Endometrial microvascular endothelial cells (primary cell): ENCODE results near the gene SLX4IP. TPM values are rescaled to one million over a fixed set of nuclear protein-coding genes. Genes with fewer than 3 reads are reported as not detected.

Experiments
- in situ Hi-C: cut with HindIII; loops from 2 replicates; pipeline ENCODE4 v1.10.0; 2017; ENCODE audit warnings: low sequenced_read_pairs, low pct_unique_long_range_greater_than_20kb; ENCODE audit errors: inconsistent ontology term
- total RNA-seq: library from RNA; depleted of rRNA; stranded (reverse); fragments of >200 nt; gene quantifications from one replicate; pipeline ENCODE4 v1.2.3, GENCODE V29; 2015; ENCODE audit errors: inconsistent ontology term

The SLX4IP gene
- total RNA-seq, 1 donor from 2014 or later = 2.6 TPM

DNA sequence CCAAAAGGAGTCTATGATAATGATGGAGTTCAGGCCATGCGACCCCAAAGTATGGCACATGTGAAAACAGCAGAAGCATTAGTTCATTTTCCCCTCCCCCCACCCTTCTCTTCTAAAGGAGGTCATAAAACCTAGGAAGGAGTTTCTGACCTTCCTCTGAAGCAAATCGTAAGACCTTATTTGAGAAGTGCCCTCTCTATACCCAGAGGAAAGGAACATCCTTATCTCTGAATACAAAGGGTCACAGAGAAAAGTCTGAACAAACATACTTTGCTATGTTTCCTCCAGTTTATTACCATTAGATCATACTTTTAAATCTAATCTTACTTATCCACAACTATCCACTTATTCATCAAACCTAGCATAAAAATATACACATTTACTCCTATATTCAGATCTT, 48.6 kb downstream of the SLX4IP start:
- in situ Hi-C loops = no loop called here

DNA sequence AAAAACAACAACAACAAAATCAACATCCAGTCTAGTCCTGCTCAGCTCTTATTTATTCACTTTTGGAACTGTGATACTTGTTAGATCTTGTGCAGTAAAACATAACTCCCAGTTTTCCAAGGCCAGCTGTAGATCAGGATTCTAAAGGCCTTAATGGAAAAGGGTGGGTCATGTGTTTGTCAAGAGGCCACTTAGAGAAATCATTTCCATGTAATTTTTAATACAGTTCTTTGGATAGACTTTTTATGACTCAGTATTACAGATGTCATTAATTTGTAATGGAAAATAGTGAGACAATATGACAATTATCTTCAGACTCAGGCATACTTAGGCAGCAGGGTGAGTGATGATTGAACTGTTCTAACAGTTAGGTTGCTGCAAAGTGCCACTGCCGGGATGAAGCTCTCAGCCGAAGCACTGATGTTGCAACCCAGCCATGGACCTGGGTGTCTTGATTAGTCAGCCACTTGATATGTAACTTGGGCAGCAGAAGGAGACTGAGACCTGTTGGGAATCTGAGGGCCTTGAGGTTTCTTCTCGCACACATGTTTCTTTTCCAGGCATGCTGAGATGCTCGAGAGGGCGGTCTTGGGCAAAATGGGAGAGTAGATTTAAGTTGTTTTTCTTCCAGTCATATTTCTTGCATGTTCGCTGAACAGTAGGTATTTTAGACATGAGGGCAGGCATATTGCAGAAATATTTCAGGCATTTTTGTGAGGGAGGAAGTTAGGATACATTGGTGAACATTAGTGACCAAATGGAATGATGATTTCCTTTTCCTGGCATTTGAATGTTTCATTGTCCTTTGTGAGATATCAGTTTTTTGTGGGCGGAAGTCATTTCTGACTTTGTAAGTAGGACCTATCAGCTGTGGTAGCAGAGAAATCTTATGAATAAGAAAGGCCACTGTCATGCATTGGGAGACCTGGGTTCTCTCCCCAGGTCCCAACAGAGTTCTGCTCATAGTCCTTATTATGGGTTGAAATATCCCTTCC, 52.3 kb downstream of the SLX4IP start:
- in situ Hi-C loops = no loop called here

DNA sequence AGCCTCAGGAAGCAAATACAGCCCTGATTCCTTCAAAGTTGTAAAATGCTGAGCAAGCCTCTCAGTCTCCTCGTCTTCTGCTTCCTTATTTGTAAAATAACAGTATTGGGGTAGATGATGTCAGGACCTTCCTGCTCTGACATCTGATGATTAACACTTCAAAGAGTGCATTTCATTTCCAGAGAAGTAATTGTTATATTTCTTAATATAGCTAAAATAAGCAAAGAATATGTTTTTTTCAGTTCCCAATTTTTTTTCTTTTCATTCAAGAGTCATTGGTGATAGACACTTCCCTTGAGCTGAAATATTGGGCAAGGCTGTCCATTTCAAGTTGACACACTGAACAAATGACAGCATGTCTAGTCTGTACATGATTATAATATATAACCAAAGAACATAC, 53.4 kb downstream of the SLX4IP start:
- in situ Hi-C loops = no loop called here

DNA sequence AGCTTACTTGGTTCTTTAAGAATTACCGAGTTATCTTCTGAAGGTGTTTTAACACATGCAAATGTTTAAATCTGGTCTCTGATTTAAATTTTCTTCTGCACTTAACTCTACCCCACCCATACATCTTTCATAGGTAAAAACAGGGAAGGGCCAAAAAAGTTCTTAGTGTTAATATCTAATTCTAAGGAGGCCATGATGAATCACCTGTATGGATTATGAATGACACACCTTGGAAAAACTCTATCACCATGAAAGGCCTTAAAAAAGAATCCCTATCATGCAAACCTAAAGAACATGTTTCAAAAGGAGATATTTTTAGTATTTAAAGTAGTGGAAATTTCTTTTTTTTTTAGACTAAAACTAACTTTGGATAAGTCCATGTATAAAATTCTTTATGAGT, 54.7 kb downstream of the SLX4IP start:
- in situ Hi-C loops = no loop called here

DNA sequence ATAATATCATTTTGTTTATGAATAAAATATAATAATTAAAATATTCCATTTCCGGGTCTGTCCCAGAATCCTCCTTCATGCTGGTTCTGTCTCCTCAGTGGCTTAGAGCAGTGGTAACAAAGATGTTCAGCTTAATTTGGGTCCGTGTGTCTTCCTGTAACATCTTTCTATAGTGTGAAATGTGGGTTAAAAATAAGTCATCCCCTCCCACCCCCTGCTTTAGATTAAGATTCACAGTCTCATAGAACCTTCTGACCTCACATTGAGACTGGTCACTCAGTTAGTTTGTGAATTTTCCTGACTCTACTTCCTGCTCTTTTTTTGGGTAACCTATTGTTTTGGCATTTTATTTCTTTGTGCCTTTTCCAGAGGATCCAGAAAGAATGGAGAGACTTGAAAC, 55.2 kb downstream of the SLX4IP start:
- in situ Hi-C loops = no loop called here

DNA sequence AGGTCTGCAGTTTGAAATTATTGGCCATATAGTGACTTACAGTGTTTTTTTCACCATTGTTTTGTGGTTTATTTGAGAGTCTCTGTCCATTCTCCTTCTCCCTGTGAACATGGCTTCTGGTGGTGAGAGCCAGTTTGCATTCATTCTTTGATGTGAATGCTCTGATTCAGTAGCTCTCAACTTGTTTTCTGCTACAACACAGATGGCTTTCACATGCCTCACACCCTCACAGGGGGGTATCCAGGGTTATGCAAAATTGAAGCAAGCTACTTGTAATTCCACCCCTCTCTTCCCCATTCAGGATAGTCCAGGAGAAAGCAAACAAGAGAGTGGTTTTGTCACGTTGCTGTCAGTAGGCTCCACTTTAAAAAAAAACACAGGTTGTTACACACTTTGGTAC, 55.6 kb downstream of the SLX4IP start:
- in situ Hi-C loops = no loop called here

DNA sequence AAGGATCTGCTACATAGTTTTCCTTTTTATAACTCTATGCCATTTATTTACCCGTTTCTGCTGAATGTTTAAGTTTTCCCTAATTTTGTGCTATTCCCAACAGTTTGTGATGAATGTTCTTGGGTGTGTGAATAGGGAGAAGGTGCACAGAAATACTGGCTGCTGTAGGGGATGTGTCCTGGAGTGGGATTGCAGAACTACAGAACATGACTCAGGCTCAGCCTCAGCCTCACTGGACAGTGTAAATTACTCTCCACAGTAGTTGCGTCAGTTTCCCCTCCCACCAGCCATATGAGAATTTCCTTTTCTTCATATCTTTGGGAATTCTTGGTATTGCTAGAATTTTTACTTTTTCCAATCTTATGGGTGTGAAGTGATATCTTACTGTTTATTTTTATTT, 57.0 kb downstream of the SLX4IP start:
- in situ Hi-C loops = no loop called here

DNA sequence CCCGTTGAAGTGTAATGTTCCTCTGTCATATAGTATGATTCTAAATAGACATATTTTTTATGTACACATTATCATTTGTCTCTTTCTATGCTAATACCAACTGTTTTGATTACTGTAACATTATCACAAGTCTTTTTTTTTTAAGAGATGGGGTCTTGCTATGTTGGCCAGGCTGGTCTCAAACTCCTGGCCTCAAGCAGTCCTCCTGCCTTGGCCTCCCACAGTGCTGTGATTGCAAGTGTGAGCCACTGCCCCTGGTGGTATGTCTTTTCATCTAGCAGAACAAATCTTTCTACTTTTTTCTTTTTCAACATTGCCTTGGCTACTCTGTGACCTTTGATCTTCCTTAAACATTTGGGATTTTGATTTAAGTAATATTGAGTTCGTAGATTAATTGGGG, 57.7 kb downstream of the SLX4IP start:
- in situ Hi-C loops = no loop called here

DNA sequence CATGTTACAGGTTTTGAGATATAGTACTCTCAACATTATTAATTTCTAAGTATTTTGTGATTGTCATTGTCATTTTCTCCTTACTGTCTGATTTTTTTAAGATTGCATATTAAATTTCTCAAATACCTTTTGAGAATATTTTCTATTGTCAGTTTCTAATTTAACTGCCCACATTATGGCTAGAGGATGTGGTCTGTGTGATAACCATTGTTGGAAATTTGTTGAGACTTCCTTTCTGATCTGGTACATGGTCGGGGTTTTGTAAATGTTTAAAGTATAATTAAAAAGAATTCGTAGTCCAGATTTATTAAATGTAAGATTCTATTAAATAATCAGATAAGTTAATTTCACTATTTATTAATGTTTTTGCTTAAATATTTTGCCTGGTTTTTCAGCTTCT, 60.1 kb downstream of the SLX4IP start:
- in situ Hi-C loops = no loop called here

DNA sequence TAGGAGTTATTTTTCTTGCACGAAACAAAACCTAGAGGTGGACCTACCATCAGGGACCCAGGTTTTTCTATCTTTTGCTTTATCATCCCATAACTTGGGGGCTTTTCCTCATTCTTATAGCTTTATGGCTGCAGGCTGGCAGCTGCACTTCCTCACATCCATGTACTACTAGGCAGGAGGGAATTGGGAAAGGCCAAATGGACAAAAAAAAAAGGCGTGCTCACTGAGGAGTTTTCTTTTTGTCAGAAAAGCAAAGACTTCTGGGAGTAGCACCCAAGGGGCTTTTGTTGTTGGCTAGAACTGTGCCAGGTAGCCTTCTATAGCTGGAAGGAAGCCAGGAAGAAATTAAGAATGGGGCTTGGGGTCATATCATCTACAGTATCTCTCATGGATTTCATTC, 61.4 kb downstream of the SLX4IP start:
- in situ Hi-C loops = no loop called here

DNA sequence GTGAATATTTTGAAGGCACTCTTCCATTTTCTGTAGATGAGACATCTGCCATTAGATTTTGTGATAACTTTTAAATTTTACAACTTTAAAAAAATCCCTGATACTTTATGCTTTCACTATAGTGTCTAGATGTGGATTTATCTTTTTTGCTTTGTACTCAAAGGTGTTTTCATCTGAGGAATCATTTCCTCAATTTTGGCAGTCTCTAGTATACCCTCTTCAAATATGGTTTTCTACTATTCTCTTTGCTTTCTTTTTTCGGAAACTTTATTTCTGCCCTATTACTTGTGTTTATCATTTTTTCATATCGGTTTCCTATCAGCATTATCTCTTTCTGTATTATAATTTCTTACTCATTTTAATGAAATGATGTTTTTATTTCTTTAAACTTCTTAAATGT, 62.2 kb downstream of the SLX4IP start:
- in situ Hi-C loops = no loop called here

DNA sequence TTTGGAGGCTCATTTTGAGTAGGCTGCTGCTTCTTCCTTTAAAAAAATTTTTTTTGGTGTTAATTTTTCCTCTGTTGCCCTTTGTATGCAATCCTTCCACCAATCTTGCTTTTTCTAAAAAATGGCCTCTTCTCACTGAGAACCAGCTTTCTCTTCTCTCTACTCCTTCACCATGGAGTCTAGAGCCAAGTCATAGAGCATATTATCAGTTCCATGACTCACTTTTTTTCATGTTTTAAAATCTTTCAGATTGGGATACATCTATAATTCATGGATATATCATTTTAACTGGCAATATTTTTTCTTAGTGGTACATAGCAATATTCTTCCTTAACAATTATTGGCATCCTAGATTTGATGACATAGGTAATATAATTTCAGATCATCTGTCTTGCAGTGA, 62.7 kb downstream of the SLX4IP start:
- in situ Hi-C loops = no loop called here

DNA sequence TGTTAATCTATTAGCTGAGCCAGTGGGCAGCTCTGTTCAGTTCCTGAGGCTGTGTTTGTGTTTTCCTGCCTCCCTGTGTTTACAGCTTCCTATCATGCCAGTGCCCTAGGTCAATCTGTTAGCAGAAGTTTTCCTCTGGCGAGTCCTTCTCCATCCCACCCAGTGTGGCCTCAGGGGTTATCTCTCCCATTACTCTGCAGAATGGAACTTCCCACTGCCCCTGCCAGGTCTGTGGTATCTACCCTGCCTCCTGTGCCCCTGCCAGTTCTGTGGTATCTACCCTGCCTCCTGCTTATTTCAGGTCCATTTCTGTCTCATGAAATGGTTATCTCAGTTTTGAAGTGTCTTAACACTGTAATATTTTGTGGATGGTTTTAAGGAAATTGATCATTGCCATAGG, 63.1 kb downstream of the SLX4IP start:
- in situ Hi-C loops = no loop called here

DNA sequence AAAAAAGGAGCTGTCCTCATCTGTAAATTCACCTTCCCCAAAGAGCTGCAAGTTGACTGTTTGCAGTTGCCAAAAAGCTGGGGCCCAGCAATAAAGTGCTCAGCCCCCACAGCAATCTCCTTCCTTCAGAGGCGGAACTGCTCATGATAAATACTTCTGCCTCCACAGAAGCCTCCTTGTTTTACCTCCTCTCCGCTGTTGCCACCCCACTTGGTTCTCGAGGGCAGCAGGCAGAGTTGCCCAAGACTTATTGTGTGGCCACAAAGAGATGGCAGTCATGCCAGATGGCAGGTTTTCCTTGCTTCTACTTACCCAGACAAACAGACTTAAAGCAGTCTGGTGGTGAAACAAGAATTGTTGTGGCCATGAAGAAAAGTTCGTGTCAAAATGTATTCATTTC, 66.3 kb downstream of the SLX4IP start:
- in situ Hi-C loops = no loop called here

DNA sequence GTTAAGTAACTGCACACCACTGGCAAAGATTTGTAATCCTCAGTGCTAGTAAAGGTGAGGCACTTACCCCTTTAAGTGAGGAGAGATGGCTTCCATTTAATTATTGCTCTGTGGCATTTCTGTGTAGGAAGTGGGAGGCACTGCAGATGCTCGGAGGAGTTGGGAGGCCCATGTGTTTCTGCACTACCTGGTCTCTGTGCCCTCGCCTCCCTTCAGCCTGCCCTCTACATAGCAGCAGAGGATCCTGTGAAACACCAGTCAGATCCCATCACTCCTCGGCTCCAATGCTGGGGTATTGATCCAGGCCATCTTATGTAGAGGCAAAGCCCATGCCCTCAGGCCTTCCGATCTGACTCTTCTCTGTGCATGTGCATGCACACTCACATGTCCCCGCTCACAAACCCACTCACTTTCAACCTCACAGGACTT, 67.0 kb downstream of the SLX4IP start:
- in situ Hi-C loops = no loop called here

DNA sequence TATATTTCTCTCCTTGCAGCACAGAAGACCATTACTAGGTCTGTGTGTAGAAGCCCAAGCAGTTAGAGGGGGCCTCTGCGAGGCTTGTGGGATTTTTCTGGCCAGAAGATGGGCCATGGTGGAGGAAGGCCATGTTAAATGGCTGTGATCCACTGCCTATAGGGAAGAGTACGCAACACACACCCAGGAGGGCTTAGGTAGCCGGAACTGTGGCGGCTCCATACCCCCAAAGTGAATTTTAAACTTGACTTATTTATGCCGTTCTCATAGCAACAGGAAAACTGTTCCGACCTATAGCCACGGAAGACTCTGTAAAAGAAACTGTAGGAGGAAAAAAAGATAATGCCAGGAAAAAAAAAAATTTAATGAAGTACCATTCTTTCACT, 69.5 kb downstream of the SLX4IP start:
- in situ Hi-C loops = no loop called here

DNA sequence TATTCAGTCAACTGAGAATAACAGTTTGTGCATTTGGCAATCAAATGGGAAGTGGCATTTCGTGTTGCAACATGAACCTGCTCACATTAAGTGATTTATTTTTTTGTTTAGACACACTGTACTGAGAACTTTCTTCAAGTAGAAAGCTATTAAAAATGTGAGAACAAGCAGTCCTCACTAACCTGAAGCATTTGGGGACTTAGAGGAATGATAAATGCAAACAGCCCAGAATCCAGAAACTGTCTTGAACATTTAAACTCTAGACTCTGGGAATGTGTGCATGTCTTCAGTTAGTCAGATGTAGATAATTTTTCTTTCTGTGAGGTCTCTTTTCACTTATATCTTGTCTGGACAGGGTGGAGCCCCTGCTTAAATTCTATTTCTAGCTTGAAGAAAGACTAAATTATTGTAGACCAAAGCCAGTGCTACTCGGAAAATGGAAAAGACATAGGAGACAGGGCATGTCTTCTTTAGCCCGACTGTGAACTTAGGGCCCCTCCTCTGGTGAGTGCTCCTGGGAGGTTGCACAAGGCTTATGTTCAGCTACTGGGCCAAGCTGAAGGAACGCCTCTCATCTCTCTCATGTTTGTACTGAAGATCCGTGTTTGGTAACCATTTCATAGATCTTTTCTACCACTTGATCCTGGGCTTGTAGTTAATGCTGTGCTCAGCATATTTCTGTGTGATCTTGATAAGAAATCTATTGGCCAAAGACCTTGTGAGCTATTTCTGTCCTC, 70.1 kb downstream of the SLX4IP start:
- in situ Hi-C loops = no loop called here

DNA sequence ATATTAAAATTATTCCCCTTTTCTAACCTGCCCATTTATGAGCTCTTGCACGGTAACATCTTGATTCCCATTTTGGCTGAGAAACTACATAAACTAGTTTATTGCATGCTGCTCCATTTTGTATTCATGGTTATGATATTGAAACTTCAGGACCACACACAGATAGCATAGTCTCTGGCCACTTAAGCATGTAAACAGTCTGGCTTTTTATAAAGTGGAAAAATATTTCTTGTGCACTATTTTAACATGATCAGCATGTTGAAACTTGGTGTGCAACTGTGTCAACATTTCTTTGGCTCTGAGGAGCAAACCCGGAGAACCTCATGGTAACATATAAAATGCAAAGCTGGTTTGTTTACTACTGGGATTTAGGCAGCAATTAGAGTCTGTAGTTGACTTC, 70.7 kb downstream of the SLX4IP start:
- in situ Hi-C loops = no loop called here

DNA sequence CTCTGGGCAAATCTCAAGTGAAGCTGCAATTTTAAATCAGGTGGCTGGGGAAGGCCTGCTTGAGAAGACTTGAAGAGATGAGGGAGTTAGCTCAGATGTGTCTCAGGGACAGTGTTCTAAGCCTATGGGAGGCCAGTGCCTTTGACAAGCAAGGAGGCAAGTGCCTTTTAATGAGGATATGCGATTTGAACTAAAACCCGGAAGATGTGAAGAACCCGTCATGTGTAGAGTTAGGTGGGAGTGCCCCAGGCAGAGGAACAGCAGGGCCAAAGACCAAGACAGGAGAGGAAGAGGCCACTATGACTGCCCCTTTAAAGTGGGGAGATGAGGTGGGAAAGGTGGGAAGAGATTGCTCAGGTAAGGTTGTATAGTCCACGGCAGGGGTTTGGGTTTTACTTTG, 71.9 kb downstream of the SLX4IP start:
- in situ Hi-C loops = no loop called here

DNA sequence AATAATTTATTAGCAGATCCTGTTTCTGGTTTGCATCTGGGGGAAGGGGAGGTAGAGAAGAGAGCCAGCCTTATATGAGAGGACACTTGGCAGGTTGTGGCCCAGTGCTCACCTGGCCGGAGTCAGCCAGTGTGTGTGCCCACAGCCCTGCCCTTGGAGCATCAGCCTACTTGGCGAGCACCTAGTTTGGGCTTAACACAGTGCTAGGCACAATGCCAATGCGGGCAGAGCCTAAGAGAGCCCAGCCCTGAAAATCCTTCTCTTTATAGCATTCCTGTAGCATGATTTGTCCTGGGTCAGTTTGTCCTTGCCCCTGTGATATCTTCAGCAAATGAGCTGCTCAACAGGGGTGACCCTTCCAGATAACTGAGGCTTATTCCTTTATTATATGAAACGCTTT, 73.0 kb downstream of the SLX4IP start:
- in situ Hi-C loops = no loop called here
